Cardiac fibroblast (primary cell): ENCODE measurements around the gene HAT1.

ENCODE experiments used
- DNase-seq, 2 donors: peaks; one replicate each; pipeline versions ENCODE4 v3.0.0 to v3.0.0-alpha.2; 2010; ENCODE audit warnings: low read depth in 2 of 2
- H3K4me3 ChIP-seq, 2 donors: replicated peaks in 1 of 2; 1 replicate in 1 of 2; 2 replicates in 1 of 2; pipeline ENCODE4 v1.5.1; 2011; ENCODE audit warnings: low read depth in 2 of 2, low read length in 2 of 2, mild to moderate bottlenecking in 2 of 2, moderate library complexity in 1 of 2
- TF ChIP-seq, protein P1 (sequence below): IDR thresholded peaks from one replicate; pipeline ENCODE4 v1.5.1; 2011; ENCODE audit warnings: low read depth, mild to moderate bottlenecking, low read length, inconsistent platforms

Gene HAT1

DNA sequence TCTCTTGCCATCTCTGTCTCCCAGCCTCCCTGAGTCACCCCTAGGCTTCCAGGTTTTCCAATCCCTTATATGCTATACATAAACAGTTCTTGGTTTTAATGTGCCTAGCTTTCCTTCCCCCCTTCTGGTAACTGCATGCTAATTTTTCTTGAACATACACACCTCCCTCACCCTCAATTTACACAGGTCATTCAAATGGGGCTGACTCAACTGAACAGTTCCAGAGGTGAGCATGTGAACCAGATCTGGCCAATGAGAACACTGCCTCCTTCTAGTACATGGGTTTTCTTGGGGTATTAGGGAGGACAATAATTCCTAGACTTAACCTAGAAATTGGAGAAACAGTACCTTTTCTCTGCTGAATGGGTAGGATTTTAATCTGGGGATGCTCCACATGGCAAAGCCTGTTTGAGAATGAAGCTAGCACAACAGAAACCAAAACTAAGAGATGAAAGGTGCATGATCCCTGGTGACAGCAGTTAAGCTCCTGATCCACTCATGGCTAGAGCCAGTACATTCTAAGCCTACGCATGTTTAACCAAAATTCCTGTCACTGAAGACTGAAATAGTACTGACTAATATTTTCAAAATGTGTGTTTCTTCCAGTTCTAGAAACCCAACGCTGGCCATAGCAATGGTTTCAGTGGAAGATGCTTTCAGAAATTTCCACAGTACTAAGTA, 40.0 kb upstream of the HAT1 start:
- DNase-seq: no peak
- no peak overlapping the region for H3K4me3 ChIP-seq
- TF ChIP-seq, protein P1, sequence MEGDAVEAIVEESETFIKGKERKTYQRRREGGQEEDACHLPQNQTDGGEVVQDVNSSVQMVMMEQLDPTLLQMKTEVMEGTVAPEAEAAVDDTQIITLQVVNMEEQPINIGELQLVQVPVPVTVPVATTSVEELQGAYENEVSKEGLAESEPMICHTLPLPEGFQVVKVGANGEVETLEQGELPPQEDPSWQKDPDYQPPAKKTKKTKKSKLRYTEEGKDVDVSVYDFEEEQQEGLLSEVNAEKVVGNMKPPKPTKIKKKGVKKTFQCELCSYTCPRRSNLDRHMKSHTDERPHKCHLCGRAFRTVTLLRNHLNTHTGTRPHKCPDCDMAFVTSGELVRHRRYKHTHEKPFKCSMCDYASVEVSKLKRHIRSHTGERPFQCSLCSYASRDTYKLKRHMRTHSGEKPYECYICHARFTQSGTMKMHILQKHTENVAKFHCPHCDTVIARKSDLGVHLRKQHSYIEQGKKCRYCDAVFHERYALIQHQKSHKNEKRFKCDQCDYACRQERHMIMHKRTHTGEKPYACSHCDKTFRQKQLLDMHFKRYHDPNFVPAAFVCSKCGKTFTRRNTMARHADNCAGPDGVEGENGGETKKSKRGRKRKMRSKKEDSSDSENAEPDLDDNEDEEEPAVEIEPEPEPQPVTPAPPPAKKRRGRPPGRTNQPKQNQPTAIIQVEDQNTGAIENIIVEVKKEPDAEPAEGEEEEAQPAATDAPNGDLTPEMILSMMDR: no peak

DNA sequence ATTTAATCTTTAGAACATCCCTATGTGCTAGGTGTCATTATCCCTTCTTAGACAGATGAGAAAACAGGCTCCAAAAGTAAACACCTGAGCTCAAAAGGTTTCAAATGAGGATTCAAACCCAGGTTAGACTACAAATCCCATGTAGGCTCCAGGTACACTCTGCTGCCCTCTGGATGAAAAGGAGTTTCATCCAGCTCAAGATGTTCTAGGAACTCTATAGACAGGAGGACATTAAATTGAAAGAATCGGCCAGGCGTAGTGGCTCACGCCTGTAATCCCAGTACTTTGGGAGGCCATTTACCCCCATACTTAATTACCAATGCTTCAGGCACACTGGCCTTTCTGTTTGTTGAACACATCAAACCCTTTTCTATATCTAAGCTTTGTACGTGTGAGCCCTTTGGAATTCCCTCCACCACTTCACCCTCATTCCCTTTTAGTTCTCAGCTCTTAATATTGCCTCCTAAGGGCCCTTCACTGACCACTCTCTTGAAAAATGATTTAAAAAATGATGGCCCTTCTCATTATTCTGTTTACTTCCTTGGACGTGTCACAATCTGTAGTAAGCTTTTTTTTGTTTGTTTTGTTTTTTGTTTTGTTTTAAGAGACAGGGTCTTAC, 38.9 kb upstream of the HAT1 start:
- DNase-seq: no peak
- TF ChIP-seq, protein P1: no peak
- no peak overlapping the region for H3K4me3 ChIP-seq

DNA sequence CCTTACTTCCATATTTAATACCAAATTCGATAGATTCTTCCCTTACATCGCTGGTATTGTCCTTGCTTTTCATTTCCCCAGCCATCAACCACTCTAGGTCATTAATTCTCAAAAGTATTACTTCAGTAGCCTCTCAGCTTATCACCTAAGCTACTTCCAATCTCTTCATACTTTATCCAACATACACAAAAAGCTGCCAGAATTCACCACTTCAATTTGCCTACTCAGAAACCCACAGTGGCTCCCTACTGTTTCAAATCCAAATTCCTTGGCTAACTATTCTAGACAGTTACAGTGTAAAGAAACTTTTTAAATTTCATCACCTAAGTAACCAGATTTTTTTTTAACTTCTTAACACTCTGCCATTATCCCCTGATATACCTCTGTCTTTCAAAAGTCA, 32.9 kb upstream of the HAT1 start:
- TF ChIP-seq, protein P1: no peak
- DNase-seq: no peak
- H3K4me3 ChIP-seq: no peak overlapping the region

DNA sequence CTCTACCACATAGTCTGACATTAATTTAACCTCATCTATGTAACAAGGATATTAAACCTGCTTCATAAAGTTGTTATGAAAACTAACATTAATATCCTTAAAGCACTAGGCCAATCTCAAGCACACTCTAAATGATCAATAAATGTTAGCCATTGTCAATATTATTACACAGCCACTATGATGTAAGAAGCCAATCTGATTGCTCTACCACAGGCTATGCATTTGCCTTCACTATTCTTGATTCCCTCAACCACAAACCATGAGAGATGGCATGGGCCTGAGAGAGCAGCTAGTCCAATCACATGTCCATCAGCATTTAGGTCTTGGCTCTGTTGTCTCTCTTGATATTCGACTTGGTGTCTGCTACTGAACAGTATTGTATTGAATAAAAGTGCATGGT, 32.5 kb upstream of the HAT1 start:
- no peak overlapping the region for H3K4me3 ChIP-seq
- no peak for DNase-seq
- TF ChIP-seq, protein P1: no peak

DNA sequence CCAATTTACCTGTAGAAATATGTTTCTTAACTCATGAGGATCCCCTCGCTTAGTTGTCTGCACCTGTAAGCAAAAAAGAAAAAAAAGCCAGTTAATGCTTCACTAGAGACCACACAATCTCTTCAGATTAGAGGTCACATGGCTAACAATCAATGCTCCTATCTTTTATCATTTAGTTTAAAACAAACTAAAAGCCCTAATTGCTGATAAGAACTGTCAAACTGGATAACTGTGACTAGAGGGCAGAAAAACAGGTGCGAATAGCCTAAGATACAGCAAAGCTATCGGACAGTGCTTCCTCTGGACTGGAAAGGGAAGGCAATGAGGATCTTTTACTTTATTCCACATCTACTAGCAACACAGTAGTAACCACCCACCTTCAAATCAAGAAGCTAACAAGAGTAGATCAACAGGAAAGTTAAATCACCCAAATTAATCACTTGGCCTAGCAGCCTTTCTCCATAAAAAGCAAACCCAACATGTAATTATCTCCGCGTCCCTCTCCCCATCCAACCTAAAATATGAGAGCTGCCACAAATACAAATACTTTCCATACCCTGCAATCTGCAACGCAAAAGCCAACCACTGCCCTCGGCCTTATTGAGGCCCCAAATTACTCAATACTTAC, 29.0 kb upstream of the HAT1 start:
- peak in 1 of 2 donors; percentile 25 for DNase-seq
- TF ChIP-seq, protein P1: no peak
- peak overlapping the region; percentile 74 to 92 for H3K4me3 ChIP-seq

DNA sequence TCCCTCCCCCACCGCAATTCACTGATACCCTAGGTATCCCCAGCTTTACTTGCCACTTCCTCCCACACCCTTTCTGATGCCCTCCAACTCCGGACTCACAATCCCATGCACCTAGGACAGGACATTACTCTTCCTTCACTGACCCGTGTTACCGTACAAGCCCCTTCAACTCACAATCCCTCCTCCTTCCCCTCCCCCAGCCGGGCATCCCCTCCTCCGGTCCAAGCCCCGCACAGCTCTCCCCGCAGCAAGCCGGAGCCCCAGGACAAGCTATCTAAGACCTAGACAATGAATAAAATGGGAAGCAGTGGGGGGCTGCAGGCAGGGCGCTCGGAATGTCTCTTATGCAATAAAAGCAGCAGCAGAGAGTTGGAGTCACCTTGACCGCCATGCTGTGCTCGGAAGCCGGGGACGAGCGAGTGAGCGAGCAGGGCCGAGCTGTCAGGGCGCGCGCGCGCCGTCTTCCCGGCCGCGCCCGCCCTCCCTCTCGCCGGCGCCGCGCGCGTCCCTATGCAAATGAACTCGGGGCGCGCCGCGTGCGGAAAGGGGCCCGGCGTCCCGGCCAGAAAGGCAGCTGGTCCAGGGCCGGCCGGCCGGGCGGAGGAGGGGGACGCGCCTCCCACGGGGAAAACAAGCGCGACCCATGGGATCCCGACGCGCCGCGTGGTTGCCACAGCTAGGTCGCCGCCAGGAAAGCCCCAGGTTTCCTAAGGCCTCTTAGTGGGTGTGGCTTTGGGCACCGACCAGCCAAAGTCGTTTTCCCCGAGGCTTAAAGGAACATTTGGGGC, 28.2 kb upstream of the HAT1 start, which contains the start of gene SLC25A12:
Gene SLC25A12 (minus strand): TSS at position 421 of the 788 bp plus-strand sequence. CDS start 30 bp downstream, at position 391.
- peak within 1 kb of the TSS; percentile 74 to 92 for H3K4me3 ChIP-seq
- TF ChIP-seq, protein P1: no peak
- DNase-seq: peak; percentile 82
